ENCODE data around the gene GNB5. TPM values are rescaled to one million over a fixed set of nuclear protein-coding genes. Genes with fewer than 3 reads are reported as not detected.
"Not testable (repeated sequence)": the region's sequence is repeated elsewhere in the genome, so short reads cannot be mapped to it uniquely, and the experiment has no call there.

The GNB5 gene
- 10 to 100 TPM; 11.8 to 19.6 TPM for total RNA-seq

GRCh38 chr15:52191207-52191606 lies at the start of gene GNB5:
GNB5 (minus strand) TSS chr15:52191392; CDS start chr15:52184676, 6,716 bp downstream.
- intact Hi-C loops (cut with DNase I, micrococcal nuclease): no loop called here
- POLR2A ChIA-PET: no interaction called here
- Mint-ChIP-seq H3K36me3 (ENCODE audit: low read depth) (no peaks in the 10 kb centered on the region), H3K27ac (no peak within 1 kb of the TSS), H3K27me3 (no peaks in the 10 kb centered on the region), H3K4me3 (no peak within 1 kb of the TSS), H3K9me3 (ENCODE audit: low read depth) (no peaks in the 10 kb centered on the region), H3K4me1 (no peaks in the 10 kb centered on the region)
- DNase-seq (no peak), ATAC-seq (no peak)
- CTCF ChIA-PET: interaction anchor here (1.3 kb wide), 1 partner anchor 8 kb away, joined by 5 read pairs; no protein-coding TSS in a partner anchor

DNA sequence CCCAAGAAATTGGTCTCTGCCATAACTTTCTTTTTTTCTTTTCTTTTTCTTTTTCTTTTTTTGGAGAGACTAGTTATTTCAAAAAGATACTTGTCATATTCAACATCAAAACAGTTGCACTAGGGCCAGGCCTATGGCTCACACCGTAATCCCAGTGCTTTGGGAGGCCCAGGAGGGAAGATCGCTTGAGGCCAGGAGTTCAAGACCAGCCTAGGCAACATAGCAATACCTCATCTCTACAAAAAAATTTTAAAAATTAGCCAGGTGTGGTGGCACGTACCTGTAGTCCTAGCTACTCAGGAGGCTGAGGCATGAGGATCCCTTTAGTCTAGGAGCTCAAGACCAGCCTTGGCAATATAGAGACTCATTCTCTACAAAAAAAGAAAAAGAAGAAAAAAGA lies 49.0 kb upstream of the GNB5 start:
- intact Hi-C loops (cut with DNase I, micrococcal nuclease): no loop called here
- H3K4me1 Mint-ChIP-seq: peaks cover 15% of the 10 kb centered on the region
- H3K4me3 Mint-ChIP-seq: no peak overlapping the region
- no peaks in the 10 kb centered on the region for H3K9me3 Mint-ChIP-seq (ENCODE audit: low read depth)
- no peak for ATAC-seq
- POLR2A ChIA-PET: no interaction called here
- H3K36me3 Mint-ChIP-seq (ENCODE audit: low read depth): no peaks in the 10 kb centered on the region
- H3K27me3 Mint-ChIP-seq: no peaks in the 10 kb centered on the region
- H3K27ac Mint-ChIP-seq: no peak overlapping the region
- CTCF ChIA-PET: interaction anchor here (0.9 to 2.0 kb wide), 4 partner anchors 10 to 16 kb away, joined by 3 to 7 read pairs (median 6); no protein-coding TSS in a partner anchor
- no peak for DNase-seq

GRCh38 chr15:52238989-52239525 lies 47.9 kb upstream of the GNB5 start:
- CTCF ChIA-PET: interaction anchor here (0.9 to 1.5 kb wide), 4 partner anchors 8 to 31 kb away, joined by 4 to 5 read pairs (median 5); no protein-coding TSS in a partner anchor
- H3K4me1 Mint-ChIP-seq: peaks cover 26% of the 10 kb centered on the region
- H3K9me3 Mint-ChIP-seq (ENCODE audit: low read depth); POLR2A ChIA-PET; ATAC-seq; DNase-seq; H3K27ac Mint-ChIP-seq; H3K4me3 Mint-ChIP-seq; H3K27me3 Mint-ChIP-seq; H3K36me3 Mint-ChIP-seq (ENCODE audit: low read depth); intact Hi-C loops (cut with DNase I, micrococcal nuclease): not testable (repeated sequence)

- Mint-ChIP-seq H3K4me1 (peaks cover 35% of the 10 kb centered on the region), H3K4me3 (no peak overlapping the region), H3K36me3 (ENCODE audit: low read depth) (no peaks in the 10 kb centered on the region), H3K27me3 (no peaks in the 10 kb centered on the region), H3K27ac (no peak overlapping the region), H3K9me3 (ENCODE audit: low read depth) (no peaks in the 10 kb centered on the region)
- ATAC-seq: no peak
- ChIA-PET POLR2A (no interaction called here), CTCF (interaction anchor here (1.4 to 3.9 kb wide), 3 partner anchors 7 to 18 kb away, joined by 5 to 26 read pairs (median 5); no protein-coding TSS in a partner anchor)
- intact Hi-C loops (cut with DNase I, micrococcal nuclease): no loop called here
- DNase-seq: no peak
Measured at GRCh38 chr15:52238149-52238548, 47.0 kb upstream of the GNB5 start.

DNA sequence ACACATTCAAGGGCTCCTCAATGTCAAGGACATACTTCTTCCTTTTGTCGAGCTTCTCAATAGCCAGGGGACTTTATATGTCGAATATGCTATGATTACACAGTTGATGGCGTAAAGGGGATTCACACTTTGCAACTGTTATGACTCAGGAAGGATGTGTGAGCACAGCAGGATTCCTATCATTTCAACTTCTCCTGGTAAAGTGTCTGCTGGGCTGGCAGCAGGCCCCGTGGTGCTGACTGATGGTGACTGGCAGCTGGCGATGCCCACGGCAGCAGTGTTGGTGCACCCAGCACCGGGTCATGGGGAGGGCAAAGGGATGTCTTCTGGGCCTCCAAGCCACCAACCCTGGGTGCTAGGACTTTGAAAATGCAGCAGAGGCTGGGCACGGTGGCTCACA lies 44.8 kb upstream of the GNB5 start:
- Mint-ChIP-seq H3K36me3 (ENCODE audit: low read depth) (no peaks in the 10 kb centered on the region), H3K27ac (no peak overlapping the region), H3K9me3 (ENCODE audit: low read depth) (no peaks in the 10 kb centered on the region), H3K4me1 (peaks cover 42% of the 10 kb centered on the region), H3K27me3 (no peaks in the 10 kb centered on the region), H3K4me3 (no peak overlapping the region)
- peak; percentile 42 for DNase-seq
- ATAC-seq: peak; percentile 54
- intact Hi-C loops (cut with DNase I, micrococcal nuclease): no loop called here
- POLR2A ChIA-PET: interaction anchor here (0.6 to 0.7 kb wide), 2 partner anchors 426 to 427 kb away, joined by 4 to 8 read pairs; no protein-coding TSS in a partner anchor
- CTCF ChIA-PET: interaction anchor here (0.6 to 3.9 kb wide), 7 partner anchors 10 to 501 kb away, joined by 3 to 26 read pairs (median 5); no protein-coding TSS in a partner anchor

DNA sequence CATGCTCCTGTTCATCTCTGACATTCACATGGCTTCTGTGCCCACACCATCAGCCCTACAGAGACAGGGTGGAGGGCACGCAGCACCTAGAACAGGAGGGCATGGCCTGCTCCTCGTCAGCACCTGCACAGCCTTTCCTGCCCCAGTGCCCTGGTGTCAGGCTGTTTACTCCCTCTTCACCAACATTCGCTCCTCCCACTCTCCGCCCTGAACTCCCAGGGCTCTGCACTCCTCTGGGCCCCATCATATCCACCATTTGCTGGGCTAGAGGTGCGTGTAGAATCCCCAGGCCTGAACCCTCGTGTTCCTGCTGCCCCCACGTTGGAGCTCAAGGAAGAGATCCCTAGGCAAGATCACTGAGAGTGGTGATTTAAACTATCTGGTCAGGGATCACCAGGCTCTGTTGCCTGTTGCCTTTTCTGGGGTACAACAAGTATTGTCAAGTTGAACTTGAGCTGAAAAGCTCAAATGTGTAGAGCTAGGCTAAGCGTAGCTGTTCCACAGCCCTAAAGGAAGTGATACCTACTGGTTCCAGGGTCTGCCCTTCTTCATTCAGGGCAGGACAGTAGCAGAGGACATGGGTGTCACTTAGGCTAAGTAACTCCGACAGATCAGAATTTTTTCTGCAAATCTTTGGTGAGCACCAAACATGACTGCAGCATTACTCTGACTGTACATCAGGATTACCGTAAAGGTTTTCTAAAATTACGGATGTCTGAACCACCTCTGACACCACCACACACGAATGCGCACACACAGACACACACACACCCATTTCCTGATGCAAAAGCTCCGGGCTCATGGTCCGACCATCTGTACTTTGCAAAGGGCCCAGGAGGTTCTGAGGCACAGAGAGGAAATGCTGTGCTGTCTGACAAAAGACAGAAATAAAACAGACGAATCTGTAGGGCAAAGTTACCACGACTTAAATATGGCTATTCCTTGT lies 43.7 kb upstream of the GNB5 start:
- CTCF ChIA-PET: interaction anchor here (0.6 to 3.9 kb wide), 12 partner anchors 8 to 992 kb away, joined by 3 to 26 read pairs (median 4); no protein-coding TSS in a partner anchor
- no peaks in the 10 kb centered on the region for H3K36me3 Mint-ChIP-seq (ENCODE audit: low read depth)
- POLR2A ChIA-PET: no interaction called here
- no peaks in the 10 kb centered on the region for H3K27me3 Mint-ChIP-seq
- intact Hi-C loops (cut with DNase I, micrococcal nuclease): no loop called here
- ATAC-seq: peak; percentile 78
- peaks cover 42% of the 10 kb centered on the region for H3K4me1 Mint-ChIP-seq
- peak; percentile 63 for DNase-seq
- H3K4me3 Mint-ChIP-seq: peak overlapping the region; percentile 12
- H3K27ac Mint-ChIP-seq: peak overlapping the region; percentile 86
- H3K9me3 Mint-ChIP-seq (ENCODE audit: low read depth): no peaks in the 10 kb centered on the region

DNA sequence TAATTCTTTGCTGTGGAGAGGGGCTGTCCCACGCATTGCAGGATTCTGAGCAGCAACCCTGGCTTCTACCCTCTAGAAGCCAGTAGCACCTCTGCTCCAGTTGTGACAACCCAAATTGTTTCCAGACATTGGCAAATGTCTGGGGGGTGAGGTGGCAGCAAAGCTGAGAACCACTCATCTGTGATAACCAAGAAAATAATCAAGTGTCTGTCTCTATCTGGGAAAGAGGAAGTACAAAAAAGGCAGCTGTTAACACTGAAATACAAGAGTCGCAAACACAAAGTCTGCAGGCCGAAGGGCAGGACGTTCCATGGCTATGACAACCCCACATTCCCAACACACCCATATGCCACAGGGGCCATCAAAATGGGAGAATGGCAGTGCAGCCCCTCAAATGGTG lies 42.2 kb upstream of the GNB5 start:
- Mint-ChIP-seq H3K36me3 (ENCODE audit: low read depth) (no peaks in the 10 kb centered on the region), H3K9me3 (ENCODE audit: low read depth) (no peaks in the 10 kb centered on the region), H3K27ac (peak overlapping the region; percentile 48), H3K4me3 (no peak overlapping the region), H3K4me1 (peaks cover 42% of the 10 kb centered on the region), H3K27me3 (no peaks in the 10 kb centered on the region)
- ChIA-PET POLR2A (no interaction called here), CTCF (interaction anchor here (1.3 to 3.7 kb wide), 2 partner anchors 13 to 22 kb away, joined by 4 to 21 read pairs; no protein-coding TSS in a partner anchor)
- no peak for DNase-seq
- intact Hi-C loops (cut with DNase I, micrococcal nuclease): no loop called here
- no peak for ATAC-seq

GRCh38 chr15:52232327-52232726 lies 41.1 kb upstream of the GNB5 start:
- H3K36me3 Mint-ChIP-seq (ENCODE audit: low read depth): no peaks in the 10 kb centered on the region
- no peaks in the 10 kb centered on the region for H3K27me3 Mint-ChIP-seq
- DNase-seq (no peak), ATAC-seq (no peak)
- H3K4me3 Mint-ChIP-seq: no peak overlapping the region
- intact Hi-C loops (cut with DNase I, micrococcal nuclease): no loop called here
- no peaks in the 10 kb centered on the region for H3K9me3 Mint-ChIP-seq (ENCODE audit: low read depth)
- ChIA-PET CTCF (interaction anchor here (0.8 to 1.7 kb wide), 4 partner anchors 8 to 48 kb away, joined by 3 to 5 read pairs (median 3); no protein-coding TSS in a partner anchor), POLR2A (no interaction called here)
- no peak overlapping the region for H3K27ac Mint-ChIP-seq
- peaks cover 45% of the 10 kb centered on the region for H3K4me1 Mint-ChIP-seq

- POLR2A ChIA-PET: interaction anchor here (0.6 to 0.7 kb wide), 2 partner anchors 9 to 72 kb away, joined by 4 to 6 read pairs; no protein-coding TSS in a partner anchor
Measured at GRCh38 chr15:52230073-52230472, 38.9 kb upstream of the GNB5 start.

GRCh38 chr15:52228921-52229320 lies 37.7 kb upstream of the GNB5 start:
- Mint-ChIP-seq H3K27me3 (no peaks in the 10 kb centered on the region), H3K9me3 (ENCODE audit: low read depth) (no peaks in the 10 kb centered on the region), H3K4me1 (peaks cover 21% of the 10 kb centered on the region), H3K27ac (no peak overlapping the region), H3K4me3 (no peak overlapping the region), H3K36me3 (ENCODE audit: low read depth) (no peaks in the 10 kb centered on the region)
- ATAC-seq: no peak
- POLR2A ChIA-PET: no interaction called here
- CTCF ChIA-PET: interaction anchor here (0.9 to 4.3 kb wide), 10 partner anchors 12 to 150 kb away, joined by 3 to 48 read pairs (median 10); no protein-coding TSS in a partner anchor
- DNase-seq: no peak
- intact Hi-C loops (cut with DNase I, micrococcal nuclease): loop anchor here in 1 of 2 experiments (5.0 kb wide), 1 partner anchor 47 kb away; no protein-coding TSS in a partner anchor

More at GRCh38 chr15:52230073-52230472, 38.9 kb upstream of the GNB5 start:
- no peak overlapping the region for H3K4me3 Mint-ChIP-seq
- no peaks in the 10 kb centered on the region for H3K27me3 Mint-ChIP-seq
- CTCF ChIA-PET: interaction anchor here (0.7 to 1.9 kb wide), 5 partner anchors 9 to 51 kb away, joined by 4 to 6 read pairs (median 4); no protein-coding TSS in a partner anchor
- peaks cover 32% of the 10 kb centered on the region for H3K4me1 Mint-ChIP-seq
- ATAC-seq: no peak
- no peaks in the 10 kb centered on the region for H3K9me3 Mint-ChIP-seq (ENCODE audit: low read depth)
- no peaks in the 10 kb centered on the region for H3K36me3 Mint-ChIP-seq (ENCODE audit: low read depth)
- intact Hi-C loops (cut with DNase I, micrococcal nuclease): no loop called here
- DNase-seq: no peak
- H3K27ac Mint-ChIP-seq: no peak overlapping the region

- H3K4me3 Mint-ChIP-seq: no peak overlapping the region
- H3K36me3 Mint-ChIP-seq (ENCODE audit: low read depth): no peaks in the 10 kb centered on the region
- ChIA-PET POLR2A (interaction anchor here (0.6 to 1.0 kb wide), 2 partner anchors 207 to 256 kb away, joined by 3 to 4 read pairs; partner anchors contain the start of gene LEO1), CTCF (interaction anchor here (0.6 to 4.7 kb wide), 23 partner anchors 9 to 257 kb away, joined by 3 to 48 read pairs (median 5); no protein-coding TSS in a partner anchor)
- no peak overlapping the region for H3K27ac Mint-ChIP-seq
- H3K9me3 Mint-ChIP-seq (ENCODE audit: low read depth): no peaks in the 10 kb centered on the region
- H3K27me3 Mint-ChIP-seq: no peaks in the 10 kb centered on the region
- ATAC-seq (peak; percentile 95), DNase-seq (peak; percentile 82)
- intact Hi-C loops (cut with DNase I, micrococcal nuclease): loop anchor here (2.0 to 5.0 kb wide), 4 partner anchors 45 to 245 kb away; no protein-coding TSS in a partner anchor
- peaks cover 13% of the 10 kb centered on the region for H3K4me1 Mint-ChIP-seq
Measured at GRCh38 chr15:52227456-52227855, 36.3 kb upstream of the GNB5 start.

Measured in activated CD4-positive, alpha-beta T cell treated with anti-CD3 and anti-CD28 coated beads for 36 hours (primary cell).